Spinal cord (tissue), 10 donors: ENCODE results near the gene ACAD9. TPM values are rescaled to one million over a fixed set of nuclear protein-coding genes. Genes with fewer than 3 reads are reported as not detected.

Experiments used
- DNase-seq, 6 donors: peaks; one replicate each; pipeline versions ENCODE4 v3.0.0 to v3.0.0-alpha.2; 2013 to 2015; ENCODE audit warnings: low spot score in 6 of 6, low read depth in 4 of 6
- H3K27ac ChIP-seq: one replicate; pipeline ENCODE4 v1.5.1; 2013; ENCODE audit warnings: low read depth, low read length, control low read depth
- H3K27me3 ChIP-seq: one replicate; pipeline ENCODE4 v1.6.1; 2013; ENCODE audit warnings: low read length; ENCODE audit not compliant: control insufficient read depth, insufficient read depth
- H3K36me3 ChIP-seq: one replicate; pipeline ENCODE4 v1.6.1; 2013; ENCODE audit warnings: low read length; ENCODE audit not compliant: control insufficient read depth, insufficient read depth
- H3K4me1 ChIP-seq: one replicate; pipeline ENCODE4 v1.6.1; 2013; ENCODE audit warnings: low read length; ENCODE audit not compliant: control insufficient read depth, insufficient read depth
- H3K4me3 ChIP-seq: one replicate; pipeline ENCODE4 v1.5.1; 2013; ENCODE audit warnings: low read depth, low read length, control low read depth
- H3K9me3 ChIP-seq: one replicate; pipeline ENCODE4 v1.6.1; 2013; ENCODE audit warnings: low read length; ENCODE audit not compliant: control insufficient read depth, insufficient read depth
- WGBS: methylation state at CpG from one replicate; pipeline ENCODE4 v1.1.5; 2013; ENCODE audit warnings: missing lambda C conversion rate; ENCODE audit not compliant: insufficient coverage; 5-methylcytosine and 5-hydroxymethylcytosine counted together
- polyA plus RNA-seq, 2 donors: library from polyadenylated mRNA; unstranded; fragments of 120-200 nt; gene quantifications; one replicate each; pipeline ENCODE4 v1.2.1, GENCODE V29; 2013; ENCODE audit not compliant: insufficient read length in 2 of 2
- total RNA-seq, 2 donors: library from RNA; depleted of rRNA in 1 of 2; stranded (reverse); fragments of 120-200 nt in 1 of 2; fragments of >200 nt in 1 of 2; gene quantifications; one replicate each; pipeline versions ENCODE4 v1.2.3 to v1.2.4, GENCODE V29; 2013 to 2014
- donor health status: healthy.

ACAD9 gene
- total and polyA plus RNA-seq, 4 donors = 32.0 to 44.7 (median 36.0) TPM

GRCh38 chr3:128907706-128908445 lies 28.5 kb downstream of the ACAD9 start:
- no peaks in the 10 kb centered on the region for H3K4me1 ChIP-seq
- DNase-seq = no peak
- H3K27me3 ChIP-seq = no peaks in the 10 kb centered on the region
- no peak overlapping the region for H3K4me3 ChIP-seq
- no peak overlapping the region for H3K27ac ChIP-seq
- H3K9me3 ChIP-seq = no peaks in the 10 kb centered on the region
- WGBS = 89% methylated on average over 14 of the region's 15 CpGs
- H3K36me3 ChIP-seq = peaks cover 98% of the 10 kb centered on the region

- Histone ChIP-seq H3K27me3 (no peaks in the 10 kb centered on the region), H3K4me1 (no peaks in the 10 kb centered on the region), H3K27ac (no peak overlapping the region), H3K9me3 (no peaks in the 10 kb centered on the region), H3K36me3 (peaks cover 100% of the 10 kb centered on the region), H3K4me3 (no peak overlapping the region)
- no peak for DNase-seq
- WGBS = 99% methylated on average over 6 of the region's 6 CpGs
These were observed 29.5 kb downstream of the ACAD9 start for GRCh38 chr3:128908951-128909350.

GRCh38 chr3:128910006-128910405 lies 30.6 kb downstream of the ACAD9 start:
- Histone ChIP-seq H3K9me3 (no peaks in the 10 kb centered on the region), H3K27me3 (no peaks in the 10 kb centered on the region), H3K36me3 (peaks cover 98% of the 10 kb centered on the region), H3K4me1 (no peaks in the 10 kb centered on the region), H3K27ac (no peak overlapping the region), H3K4me3 (no peak overlapping the region)
- no peak for DNase-seq
- 96% methylated on average over 13 of the region's 13 CpGs for WGBS

GRCh38 chr3:128911911-128912310 lies 32.5 kb downstream of the ACAD9 start:
- peaks cover 82% of the 10 kb centered on the region for H3K36me3 ChIP-seq
- no peaks in the 10 kb centered on the region for H3K4me1 ChIP-seq
- no peak overlapping the region for H3K27ac ChIP-seq
- H3K9me3 ChIP-seq = no peaks in the 10 kb centered on the region
- DNase-seq = no peak
- H3K4me3 ChIP-seq = no peak overlapping the region
- WGBS = 95% methylated on average over 4 of the region's 7 CpGs
- H3K27me3 ChIP-seq = no peaks in the 10 kb centered on the region

GRCh38 chr3:128914966-128915645 lies 35.7 kb downstream of the ACAD9 start:
- H3K4me1 ChIP-seq = no peaks in the 10 kb centered on the region
- no peak overlapping the region for H3K4me3 ChIP-seq
- no peak for DNase-seq
- H3K9me3 ChIP-seq = no peaks in the 10 kb centered on the region
- 90% methylated on average over 6 of the region's 10 CpGs for WGBS
- H3K27ac ChIP-seq = no peak overlapping the region
- no peaks in the 10 kb centered on the region for H3K27me3 ChIP-seq
- peaks cover 53% of the 10 kb centered on the region for H3K36me3 ChIP-seq

GRCh38 chr3:128917291-128917690 lies 37.9 kb downstream of the ACAD9 start:
- Histone ChIP-seq H3K27me3 (no peaks in the 10 kb centered on the region), H3K27ac (no peak overlapping the region), H3K9me3 (no peaks in the 10 kb centered on the region), H3K4me1 (no peaks in the 10 kb centered on the region), H3K36me3 (peaks cover 31% of the 10 kb centered on the region), H3K4me3 (no peak overlapping the region)
- WGBS = 17% methylated on average over 1 of the region's 2 CpGs
- DNase-seq = peak in 5 of 6 donors; percentile 4 to 73 (median 22)

- Histone ChIP-seq H3K4me1 (no peaks in the 10 kb centered on the region), H3K36me3 (peaks cover 6% of the 10 kb centered on the region), H3K9me3 (peaks cover 3% of the 10 kb centered on the region), H3K4me3 (no peak overlapping the region), H3K27ac (no peak overlapping the region), H3K27me3 (no peaks in the 10 kb centered on the region)
- DNase-seq = no peak
- no CpG with 5 or more reads among the region's 1 CpG for WGBS
These were observed 40.6 kb downstream of the ACAD9 start for GRCh38 chr3:128919988-128920387.

GRCh38 chr3:128922804-128923459 lies 43.5 kb downstream of the ACAD9 start:
- peaks cover 3% of the 10 kb centered on the region for H3K36me3 ChIP-seq
- 97% methylated on average over 8 of the region's 10 CpGs for WGBS
- H3K4me3 ChIP-seq = no peak overlapping the region
- no peaks in the 10 kb centered on the region for H3K27me3 ChIP-seq
- peaks cover 5% of the 10 kb centered on the region for H3K9me3 ChIP-seq
- no peak for DNase-seq
- H3K27ac ChIP-seq = no peak overlapping the region
- H3K4me1 ChIP-seq = no peaks in the 10 kb centered on the region

GRCh38 chr3:128923576-128923975 lies 44.2 kb downstream of the ACAD9 start:
- WGBS = no CpG with 5 or more reads among the region's 2 CpGs
- H3K4me1 ChIP-seq = no peaks in the 10 kb centered on the region

More at GRCh38 chr3:128923576-128923975, 44.2 kb downstream of the ACAD9 start:
- Histone ChIP-seq H3K9me3 (peaks cover 5% of the 10 kb centered on the region), H3K36me3 (no peaks in the 10 kb centered on the region), H3K27me3 (no peaks in the 10 kb centered on the region), H3K4me3 (no peak overlapping the region), H3K27ac (no peak overlapping the region)
- no peak for DNase-seq
